ENCODE results near the gene ST6GALNAC4. TPM values are rescaled to one million over a fixed set of nuclear protein-coding genes. Genes with fewer than 3 reads are reported as not detected.
A peak's percentile ranks its signal among the peaks of the same experiment; 100 is the strongest.
"Not testable (repeated sequence)": the region's sequence is repeated elsewhere in the genome, so short reads cannot be mapped to it uniquely, and the experiment has no call there.

ST6GALNAC4 gene
- total RNA-seq, 2 donors from 2014 or later: 35.8 to 49.9 TPM

GRCh38 chr9:127878652-127879390, 38.0 kb downstream of the ST6GALNAC4 start:
- no peak for ATAC-seq
- DNase-seq: no peak
- intact Hi-C loops (cut with DNase I): loop anchor here (5.0 to 10.0 kb wide), 2 partner anchors 38 to 74 kb away; partner anchors contain the start of genes FPGS (in 1 of the 2) and ST6GALNAC4 (in 1 of the 2)

- peak in 1 of 2 donors; percentile 0 for ATAC-seq
- DNase-seq: no peak
Observed at GRCh38 chr9:127878001-127878651, 38.7 kb downstream of the ST6GALNAC4 start.

GRCh38 chr9:127877566-127877998, 39.3 kb downstream of the ST6GALNAC4 start, which contains the start of gene AK1:
Gene AK1 (minus strand): TSS chr9:127877675. CDS start chr9:127874617, 3,058 bp downstream.
- peak; percentile 88 for DNase-seq
- peak; percentile 81 to 83 for ATAC-seq
- intact Hi-C loops (cut with DNase I): loop anchor here (5.0 to 10.0 kb wide), 2 partner anchors 40 to 73 kb away; partner anchors contain the start of genes FPGS (in 1 of the 2) and ST6GALNAC4 (in 1 of the 2)

More at GRCh38 chr9:127878001-127878651, 38.7 kb downstream of the ST6GALNAC4 start:
- intact Hi-C loops (cut with DNase I): loop anchor here (5.0 to 10.0 kb wide), 2 partner anchors 39 to 73 kb away; partner anchors contain the start of genes FPGS (in 1 of the 2) and ST6GALNAC4 (in 1 of the 2)

- intact Hi-C loops (cut with DNase I): loop anchor here (5.0 to 10.0 kb wide), 2 partner anchors 40 to 72 kb away; partner anchors contain the start of genes FPGS (in 1 of the 2) and ST6GALNAC4 (in 1 of the 2)
- ATAC-seq: peak; percentile 27 to 29
Observed at GRCh38 chr9:127876764-127877562, 39.9 kb downstream of the ST6GALNAC4 start.

GRCh38 chr9:127876026-127876763, 40.6 kb downstream of the ST6GALNAC4 start:
- intact Hi-C loops (cut with DNase I): loop anchor here (5.0 to 10.0 kb wide), 2 partner anchors 41 to 71 kb away; partner anchors contain the start of genes FPGS (in 1 of the 2) and ST6GALNAC4 (in 1 of the 2)
- ATAC-seq (no peak), DNase-seq (no peak)

More at GRCh38 chr9:127876764-127877562, 39.9 kb downstream of the ST6GALNAC4 start:
- DNase-seq: no peak

- intact Hi-C loops (cut with DNase I): loop anchor here (5.0 to 10.0 kb wide), 2 partner anchors 42 to 71 kb away; partner anchors contain the start of genes FPGS (in 1 of the 2) and ST6GALNAC4 (in 1 of the 2)
- peak in 1 of 2 donors; percentile 9 for ATAC-seq
Observed at GRCh38 chr9:127875306-127875966, 41.4 kb downstream of the ST6GALNAC4 start.

GRCh38 chr9:127874301-127875221, 42.3 kb downstream of the ST6GALNAC4 start:
- ATAC-seq (peak; percentile 8 to 28), DNase-seq (no peak)
- intact Hi-C loops (cut with DNase I): loop anchor here (5.0 to 10.0 kb wide), 4 partner anchors 43 to 137 kb away; partner anchors contain the start of genes CDK9 (in 1 of the 2), FPGS (in 1 of the 2), ST6GALNAC4 (in 1 of the 2) and TOR2A (in 1 of the 2)

More at GRCh38 chr9:127875306-127875966, 41.4 kb downstream of the ST6GALNAC4 start:
- DNase-seq: no peak

GRCh38 chr9:127873886-127874285, 43.0 kb downstream of the ST6GALNAC4 start:
- intact Hi-C loops (cut with DNase I): loop anchor here (5.0 to 10.0 kb wide), 3 partner anchors 69 to 137 kb away; partner anchors contain the start of genes CDK9 (in 1 of the 2), FPGS (in 1 of the 2) and TOR2A (in 1 of the 2)
- DNase-seq (peak; percentile 89), ATAC-seq (peak; percentile 58 to 61)

- intact Hi-C loops (cut with DNase I): loop anchor here (5.0 to 10.0 kb wide), 3 partner anchors 68 to 136 kb away; partner anchors contain the start of genes CDK9 (in 1 of the 2), FPGS (in 1 of the 2) and TOR2A (in 1 of the 2)
- ATAC-seq (no peak), DNase-seq (no peak)
Observed at GRCh38 chr9:127873223-127873691, 43.6 kb downstream of the ST6GALNAC4 start.

GRCh38 chr9:127872369-127873222, 44.2 kb downstream of the ST6GALNAC4 start:
- DNase-seq (no peak), ATAC-seq (no peak)
- intact Hi-C loops (cut with DNase I): loop anchor here (5.0 to 10.0 kb wide), 3 partner anchors 68 to 135 kb away; partner anchors contain the start of genes CDK9 (in 1 of the 2), FPGS (in 1 of the 2) and TOR2A (in 1 of the 2)

GRCh38 chr9:127871531-127871930, 45.3 kb downstream of the ST6GALNAC4 start:
- ATAC-seq (no peak), DNase-seq (no peak)
- intact Hi-C loops (cut with DNase I): loop anchor here (5.0 to 10.0 kb wide), 3 partner anchors 67 to 134 kb away; partner anchors contain the start of genes CDK9 (in 1 of the 2), FPGS (in 1 of the 2) and TOR2A (in 1 of the 2)

- DNase-seq: no peak
- ATAC-seq: no peak
- intact Hi-C loops (cut with DNase I): loop anchor here (5.0 to 10.0 kb wide), 3 partner anchors 66 to 134 kb away; partner anchors contain the start of genes CDK9 (in 1 of the 2), FPGS (in 1 of the 2) and TOR2A (in 1 of the 2)
Observed at GRCh38 chr9:127870887-127871286, 46.0 kb downstream of the ST6GALNAC4 start.

GRCh38 chr9:127870153-127870491, 46.7 kb downstream of the ST6GALNAC4 start:
- DNase-seq, ATAC-seq: not testable (repeated sequence)
- intact Hi-C loops (cut with DNase I): loop anchor here (5.0 to 10.0 kb wide), 3 partner anchors 65 to 133 kb away; partner anchors contain the start of genes CDK9 (in 1 of the 2), FPGS (in 1 of the 2) and TOR2A (in 1 of the 2)
